IMR-90 (cell line): Measurements from ENCODE around the gene PAXX. TPM values are rescaled to one million over a fixed set of nuclear protein-coding genes. Genes with fewer than 3 reads are reported as not detected.

Source experiments
- ATAC-seq: fragments of 200-7000 bp; cut with Tn5 transposase; 2 replicates; pipeline ENCODE4 v1.9.1; 2020; ENCODE audit warnings: low read depth, mild to moderate bottlenecking, moderate library complexity
- BruUV-seq: library from RNA; stranded (reverse); fragments of 400-500 nt; replicated peaks from 2 replicates; lab custom pipeline; 2021; lab: Mats Ljungman, UMichigan
- CTCF ChIA-PET: fragments of 300-600 bp; formaldehyde crosslinking; extraction: SDS; loops from one replicate; lab custom pipeline; 2021; ENCODE audit warnings: antibody characterized with exemption; lab: Yijun Ruan, JAX
- POLR2A ChIA-PET: fragments of 300-600 bp; sonication (Branson Sonifier 250); formaldehyde crosslinking; loops from one replicate; lab custom pipeline; 2022; ENCODE audit warnings: antibody characterized with exemption; ENCODE audit not compliant: unreplicated experiment; lab: Charles Lee
- DNase-seq: peaks from one replicate; pipeline ENCODE4 v3.0.0; 2013
- H2AFZ ChIP-seq: replicated peaks from 2 replicates; pipeline ENCODE3; 2013; ENCODE audit warnings: low read length, mild to moderate bottlenecking; ENCODE audit not compliant: poor library complexity
- H2AK5ac ChIP-seq: 2 replicates; pipeline ENCODE4 v1.6.1; 2013; ENCODE audit warnings: low read depth, low read length, inconsistent platforms
- H2AK9ac ChIP-seq: replicated peaks from 2 replicates; pipeline ENCODE3; 2013; ENCODE audit warnings: mild to moderate bottlenecking, low read depth, low read length, moderate library complexity; ENCODE audit not compliant: poor library complexity
- H2BK120ac ChIP-seq: 2 replicates; pipeline ENCODE4 v1.6.1; 2013; ENCODE audit warnings: low read depth, low read length, inconsistent platforms
- H2BK15ac ChIP-seq: 3 replicates; pipeline ENCODE4 v1.6.1; 2013; ENCODE audit warnings: low read depth, low read length, inconsistent platforms
- H2BK20ac ChIP-seq: 2 replicates; pipeline ENCODE4 v1.6.1; 2013; ENCODE audit warnings: low read depth, mild to moderate bottlenecking, inconsistent platforms, low read length, moderate library complexity
- H2BK5ac ChIP-seq: 2 replicates; pipeline ENCODE4 v1.6.1; 2013; ENCODE audit warnings: mild to moderate bottlenecking, low read depth, low read length, inconsistent platforms; ENCODE audit not compliant: poor library complexity, severe bottlenecking
- H3K14ac ChIP-seq: replicated peaks from 2 replicates; pipeline ENCODE4 v1.6.1; 2013; ENCODE audit warnings: low read depth, low read length, inconsistent platforms
- H3K18ac ChIP-seq: 2 replicates; pipeline ENCODE4 v1.6.1; 2013; ENCODE audit warnings: low read depth, low read length, control low read depth
- H3K23ac ChIP-seq: 2 replicates; pipeline ENCODE4 v1.6.1; 2013; ENCODE audit warnings: low read depth, low read length, inconsistent platforms
- H3K27ac ChIP-seq: 2 replicates; pipeline ENCODE4 v1.5.1; 2013; ENCODE audit warnings: mild to moderate bottlenecking, control low read depth, low read length; ENCODE audit not compliant: insufficient read depth
- H3K27me3 ChIP-seq: 2 replicates; pipeline ENCODE4 v1.6.1; 2013; ENCODE audit warnings: low read length; ENCODE audit not compliant: control insufficient read depth, insufficient read depth
- H3K36me3 ChIP-seq: 2 replicates; pipeline ENCODE4 v1.6.1; 2013; ENCODE audit warnings: low read length, mixed read lengths; ENCODE audit not compliant: control insufficient read depth, insufficient read depth
- H3K4ac ChIP-seq: 2 replicates; pipeline ENCODE4 v1.6.1; 2013; ENCODE audit warnings: low read depth, low read length, inconsistent platforms
- H3K4me1 ChIP-seq: 2 replicates; pipeline ENCODE4 v1.6.1; 2013; ENCODE audit warnings: low read length, mixed read lengths; ENCODE audit not compliant: control insufficient read depth, insufficient read depth
- H3K4me2 ChIP-seq: 2 replicates; pipeline ENCODE4 v1.6.1; 2013; ENCODE audit warnings: low read depth, mild to moderate bottlenecking, control low read depth, low read length, moderate library complexity
- H3K4me3 ChIP-seq: 2 replicates; pipeline ENCODE4 v1.5.1; 2013; ENCODE audit warnings: low read depth, mild to moderate bottlenecking, control low read depth, low read length, moderate library complexity; ENCODE audit not compliant: insufficient read depth
- H3K56ac ChIP-seq: 2 replicates; pipeline ENCODE4 v1.6.1; 2013; ENCODE audit warnings: low read length, inconsistent platforms; ENCODE audit not compliant: insufficient read depth; ENCODE audit errors: extremely low read depth
- H3K79me1 ChIP-seq, 2 experiments: 2 replicates each; pipeline ENCODE4 v1.6.1; 2013; ENCODE audit warnings: low read length in 2 of 2, inconsistent platforms in 1 of 2, low read depth in 1 of 2
- H3K9ac ChIP-seq: 2 replicates; pipeline ENCODE4 v1.6.1; 2013; ENCODE audit warnings: low read depth, low read length, control low read depth
- H3K9me1 ChIP-seq: 2 replicates; pipeline ENCODE4 v1.6.1; 2013; ENCODE audit warnings: low read length, inconsistent platforms; ENCODE audit not compliant: insufficient read depth
- H3K9me3 ChIP-seq: 2 replicates; pipeline ENCODE4 v1.6.1; 2013; ENCODE audit warnings: low read length; ENCODE audit not compliant: control insufficient read depth, insufficient read depth
- H4K20me1 ChIP-seq: 2 replicates; pipeline ENCODE4 v1.6.1; 2013; ENCODE audit warnings: low read length, inconsistent platforms; ENCODE audit not compliant: insufficient read depth
- H4K5ac ChIP-seq: 2 replicates; pipeline ENCODE4 v1.6.1; 2013; ENCODE audit warnings: mild to moderate bottlenecking, low read depth, low read length, control low read depth
- H4K8ac ChIP-seq, 2 experiments: 2 replicates each; pipeline ENCODE4 v1.6.1; 2013; ENCODE audit warnings: low read depth in 2 of 2, low read length in 2 of 2, control low read depth in 1 of 2, inconsistent platforms in 1 of 2
- H4K91ac ChIP-seq: 2 replicates; pipeline ENCODE4 v1.6.1; 2013; ENCODE audit warnings: low read depth, low read length, inconsistent platforms; ENCODE audit not compliant: insufficient read depth
- BHLHE40 ChIP-seq: fragments of 150-350 bp; IDR thresholded peaks from 2 replicates; pipeline ENCODE4 v1.6.1; 2016; ENCODE audit warnings: mild to moderate bottlenecking, low read depth, low read length
- CEBPB ChIP-seq: IDR thresholded peaks from 2 replicates; pipeline ENCODE4 v1.6.1; 2012; ENCODE audit warnings: low read depth, low read length, improper control_type of control experiment
- CHD1 ChIP-seq: IDR thresholded peaks from 2 replicates; pipeline ENCODE4 v1.6.1; 2012; ENCODE audit warnings: low read depth, low read length, improper control_type of control experiment
- FOS ChIP-seq: fragments of 150-350 bp; IDR thresholded peaks from 2 replicates; pipeline ENCODE4 v1.6.1; 2016; ENCODE audit warnings: low read depth, low read length
- MAFK ChIP-seq: IDR thresholded peaks from 2 replicates; pipeline ENCODE4 v1.6.1; 2012; ENCODE audit warnings: low read depth, low read length, improper control_type of control experiment
- MXI1 ChIP-seq: IDR thresholded peaks from 2 replicates; pipeline ENCODE4 v1.6.1; 2012; ENCODE audit warnings: low read depth, mild to moderate bottlenecking, low read length, moderate library complexity, borderline replicate concordance
- NFE2L2 ChIP-seq: fragments of 150-350 bp; IDR thresholded peaks from 2 replicates; pipeline ENCODE4 v1.6.1; 2016; ENCODE audit warnings: low read depth, mild to moderate bottlenecking, low read length
- POLR2A ChIP-seq: IDR thresholded peaks from 2 replicates; pipeline ENCODE4 v1.6.1; 2012; ENCODE audit warnings: mild to moderate bottlenecking, low read depth, low read length
- RCOR1 ChIP-seq: IDR thresholded peaks from 2 replicates; pipeline ENCODE4 v1.6.1; 2012; ENCODE audit warnings: mild to moderate bottlenecking, low read length, improper control_type of control experiment; ENCODE audit not compliant: insufficient replicate concordance
- RFX5 ChIP-seq: IDR thresholded peaks from 2 replicates; pipeline ENCODE4 v1.8.0; 2012; ENCODE audit warnings: low read depth, mild to moderate bottlenecking, low read length, moderate library complexity
- SMC3 ChIP-seq: fragments of 150-350 bp; IDR thresholded peaks from 2 replicates; pipeline ENCODE4 v1.6.1; 2016; ENCODE audit warnings: low read depth, mild to moderate bottlenecking, antibody characterized with exemption, low read length, moderate library complexity
- WGBS, 2 experiments: methylation state at CpG; one replicate each; pipeline versions ENCODE4 v1.1.5 to v1.1.7; 2013; ENCODE audit warnings: missing lambda C conversion rate in 2 of 2; ENCODE audit not compliant: insufficient read length in 1 of 2; ENCODE audit errors: extremely low coverage in 2 of 2; 5-methylcytosine and 5-hydroxymethylcytosine counted together
- dilution Hi-C: fragments of 300-500 bp; cut with HindIII; formaldehyde crosslinking; loops from one replicate; pipeline ENCODE4 v1.14.3; 2018; ENCODE audit warnings: low sequenced_read_pairs; ENCODE audit not compliant: unreplicated experiment
- in situ Hi-C: fragments of 300-500 bp; cut with MboI; formaldehyde crosslinking; loops from 3 replicates; pipeline ENCODE4 v1.14.3; 2019; ENCODE audit warnings: low sequenced_read_pairs, inconsistent platforms, mixed read lengths
- intact Hi-C: fragments of 100-400 bp; cut with micrococcal nuclease; formaldehyde crosslinking; loops from 2 replicates; pipeline ENCODE4 v1.10.0; 2022
- polyA plus RNA-seq, 3 experiments: library from polyadenylated mRNA; depleted of rRNA; stranded (reverse); fragments of >200 nt; gene quantifications; 2 replicates each; pipeline ENCODE4 v1.2.3, GENCODE V29; 2012; ENCODE audit warnings: low replicate concordance in 1 of 3
- total RNA-seq: library from RNA; depleted of rRNA; stranded (reverse); fragments of >200 nt; gene quantifications from 2 replicates; pipeline ENCODE4 v1.2.3, GENCODE V29; 2012
- TF ChIP-seq, protein P1 (sequence below): fragments of 150-350 bp; IDR thresholded peaks from 2 replicates; pipeline ENCODE4 v1.6.1; 2016; ENCODE audit warnings: low read depth, mild to moderate bottlenecking, low read length, moderate library complexity, borderline replicate concordance
- TF ChIP-seq, protein P2 (sequence below): fragments of 150-350 bp; IDR thresholded peaks from 2 replicates; pipeline ENCODE4 v1.6.1; 2017; ENCODE audit warnings: mild to moderate bottlenecking, antibody characterized with exemption, low read length, low read depth
- TF ChIP-seq, protein P3 (sequence below): conservative IDR thresholded peaks from 2 replicates; pipeline ENCODE4 v1.5.1; 2012; ENCODE audit warnings: mild to moderate bottlenecking, low read depth, low read length, improper control_type of control experiment

The PAXX gene
- total and polyA plus RNA-seq, 2 of the 4 experiments (the other 2 are of a cell fraction), result 5.7 to 24.6 TPM

DNA sequence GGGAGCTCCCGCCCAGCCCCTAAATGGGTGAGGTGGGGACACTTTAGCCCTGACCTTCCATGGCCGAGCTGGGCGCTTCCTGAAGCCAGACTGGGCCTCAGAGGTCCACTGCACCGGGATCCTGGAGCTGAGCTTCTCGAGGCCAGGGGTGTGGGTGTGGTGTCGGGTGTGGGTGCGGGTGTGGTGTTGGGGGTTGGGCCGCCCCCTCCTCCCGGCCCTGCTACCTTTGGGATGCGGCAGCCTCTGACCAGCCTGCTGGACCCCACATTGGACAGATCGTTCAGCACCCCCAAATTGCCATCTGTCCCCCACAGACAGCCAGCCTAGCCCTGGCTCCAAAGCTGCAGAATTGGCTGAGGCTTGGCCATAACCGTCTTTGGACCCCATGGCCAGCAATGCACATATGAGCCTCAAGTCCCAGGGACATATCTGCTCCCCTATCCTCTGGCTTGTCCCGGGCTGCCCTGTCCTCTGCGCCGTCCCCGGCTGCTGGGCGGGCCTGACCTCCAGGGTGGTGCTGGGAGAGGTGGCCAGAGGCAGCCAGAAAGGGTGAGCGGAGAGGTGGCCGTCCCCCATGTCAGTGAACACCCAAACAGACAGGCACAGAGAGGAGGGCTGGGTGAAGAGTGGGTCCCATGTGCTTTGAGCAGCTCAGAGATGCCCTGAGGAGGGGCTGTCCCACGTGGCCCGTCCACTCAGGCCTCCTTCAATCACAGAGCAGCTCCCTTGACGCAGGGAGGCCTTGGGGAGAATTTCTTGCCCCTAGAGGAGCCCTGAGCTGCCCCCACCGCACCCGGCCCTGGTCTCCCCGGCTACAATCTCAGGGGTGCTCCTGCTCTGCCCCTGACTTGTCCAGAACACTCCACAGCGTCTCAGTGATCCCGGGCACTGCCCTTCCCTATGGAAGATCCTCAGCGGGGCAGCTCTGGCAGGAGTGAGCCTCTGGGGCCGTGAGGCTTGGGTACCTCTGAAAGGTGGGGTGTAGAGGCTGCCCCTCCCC lies 18.3 kb upstream of the PAXX start:
- in situ Hi-C loops, result no loop called here
- Histone ChIP-seq H3K56ac (no peak overlapping the region), H3K18ac (no peak overlapping the region), H3K79me1 (no peaks in the 10 kb centered on the region), H2BK20ac (no peak overlapping the region), H4K5ac (no peak overlapping the region), H2BK120ac (no peak overlapping the region), H2AFZ (no peak overlapping the region), H3K9ac (no peak overlapping the region), H2AK9ac (no peak overlapping the region), H3K27me3 (peaks cover 17% of the 10 kb centered on the region; the same call in 1 of the 2 replicates), H3K4me1 (peaks cover 7% of the 10 kb centered on the region; the same call in 1 of the 2 replicates), H3K4ac (no peak overlapping the region), H2BK15ac (no peak overlapping the region), H4K91ac (no peak overlapping the region), H2AK5ac (no peak overlapping the region), H3K36me3 (no peaks in the 10 kb centered on the region), H2BK5ac (no peak overlapping the region), H3K14ac (no peak overlapping the region), H3K9me1 (no peaks in the 10 kb centered on the region), H3K4me2 (no peak overlapping the region), H4K20me1 (no peaks in the 10 kb centered on the region), H3K4me3 (no peak overlapping the region), H3K27ac (no peak overlapping the region), H3K9me3 (no peaks in the 10 kb centered on the region), H4K8ac (no peak overlapping the region), H3K23ac (no peak overlapping the region)
- ATAC-seq (no peak), DNase-seq (no peak)
- ChIA-PET CTCF (no interaction called here), POLR2A (no interaction called here)
- intact Hi-C loops, result no loop called here
- dilution Hi-C loops, result no loop called here
- BruUV-seq, result no TSS peak
- 81% methylated on average over 12 of the region's 29 CpGs; no CpG with 5 or more reads in 1 of the 2 experiments for WGBS, 2 experiments
- TF ChIP-seq RFX5 (no peak), CHD1 (no peak), RCOR1 (no peak), BHLHE40 (no peak), CEBPB (no peak), POLR2A (no peak), MAFK (no peak), NFE2L2 (no peak), MXI1 (no peak), SMC3 (no peak), FOS (no peak)
- TF ChIP-seq, protein P1, sequence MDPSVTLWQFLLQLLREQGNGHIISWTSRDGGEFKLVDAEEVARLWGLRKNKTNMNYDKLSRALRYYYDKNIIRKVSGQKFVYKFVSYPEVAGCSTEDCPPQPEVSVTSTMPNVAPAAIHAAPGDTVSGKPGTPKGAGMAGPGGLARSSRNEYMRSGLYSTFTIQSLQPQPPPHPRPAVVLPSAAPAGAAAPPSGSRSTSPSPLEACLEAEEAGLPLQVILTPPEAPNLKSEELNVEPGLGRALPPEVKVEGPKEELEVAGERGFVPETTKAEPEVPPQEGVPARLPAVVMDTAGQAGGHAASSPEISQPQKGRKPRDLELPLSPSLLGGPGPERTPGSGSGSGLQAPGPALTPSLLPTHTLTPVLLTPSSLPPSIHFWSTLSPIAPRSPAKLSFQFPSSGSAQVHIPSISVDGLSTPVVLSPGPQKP, result no peak
- TF ChIP-seq, protein P2, sequence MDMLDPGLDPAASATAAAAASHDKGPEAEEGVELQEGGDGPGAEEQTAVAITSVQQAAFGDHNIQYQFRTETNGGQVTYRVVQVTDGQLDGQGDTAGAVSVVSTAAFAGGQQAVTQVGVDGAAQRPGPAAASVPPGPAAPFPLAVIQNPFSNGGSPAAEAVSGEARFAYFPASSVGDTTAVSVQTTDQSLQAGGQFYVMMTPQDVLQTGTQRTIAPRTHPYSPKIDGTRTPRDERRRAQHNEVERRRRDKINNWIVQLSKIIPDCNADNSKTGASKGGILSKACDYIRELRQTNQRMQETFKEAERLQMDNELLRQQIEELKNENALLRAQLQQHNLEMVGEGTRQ, result no peak
- TF ChIP-seq, protein P3, sequence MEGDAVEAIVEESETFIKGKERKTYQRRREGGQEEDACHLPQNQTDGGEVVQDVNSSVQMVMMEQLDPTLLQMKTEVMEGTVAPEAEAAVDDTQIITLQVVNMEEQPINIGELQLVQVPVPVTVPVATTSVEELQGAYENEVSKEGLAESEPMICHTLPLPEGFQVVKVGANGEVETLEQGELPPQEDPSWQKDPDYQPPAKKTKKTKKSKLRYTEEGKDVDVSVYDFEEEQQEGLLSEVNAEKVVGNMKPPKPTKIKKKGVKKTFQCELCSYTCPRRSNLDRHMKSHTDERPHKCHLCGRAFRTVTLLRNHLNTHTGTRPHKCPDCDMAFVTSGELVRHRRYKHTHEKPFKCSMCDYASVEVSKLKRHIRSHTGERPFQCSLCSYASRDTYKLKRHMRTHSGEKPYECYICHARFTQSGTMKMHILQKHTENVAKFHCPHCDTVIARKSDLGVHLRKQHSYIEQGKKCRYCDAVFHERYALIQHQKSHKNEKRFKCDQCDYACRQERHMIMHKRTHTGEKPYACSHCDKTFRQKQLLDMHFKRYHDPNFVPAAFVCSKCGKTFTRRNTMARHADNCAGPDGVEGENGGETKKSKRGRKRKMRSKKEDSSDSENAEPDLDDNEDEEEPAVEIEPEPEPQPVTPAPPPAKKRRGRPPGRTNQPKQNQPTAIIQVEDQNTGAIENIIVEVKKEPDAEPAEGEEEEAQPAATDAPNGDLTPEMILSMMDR, result no peak
